Prostate gland (tissue), 2 donors: ENCODE measurements around the gene FTHL17.

ENCODE experiments used
- POLR2A ChIP-seq: fragments of 450-650 bp; IDR thresholded peaks from one replicate; pipeline ENCODE4 v1.6.1; 2016; ENCODE audit warnings: antibody characterized with exemption, mild to moderate bottlenecking
- POLR2AphosphoS5 ChIP-seq: sonication (generic); formaldehyde crosslinking; IDR thresholded peaks from one replicate; pipeline ENCODE4 v1.6.1; 2017; ENCODE audit warnings: antibody characterized with exemption
- TF ChIP-seq, protein P1 (sequence below), 4 experiments: fragments of 200-600 bp in 2 of 4; fragments of 450-650 bp in 2 of 4; sonication (generic) in 2 of 4; IDR thresholded peaks; 1 replicate in 3 of 4; 2 replicates in 1 of 4; pipeline ENCODE4 v1.5.1; 2016 to 2019; ENCODE audit warnings: antibody characterized with exemption in 4 of 4, mild to moderate bottlenecking in 2 of 4, moderate library complexity in 2 of 4

DNA sequence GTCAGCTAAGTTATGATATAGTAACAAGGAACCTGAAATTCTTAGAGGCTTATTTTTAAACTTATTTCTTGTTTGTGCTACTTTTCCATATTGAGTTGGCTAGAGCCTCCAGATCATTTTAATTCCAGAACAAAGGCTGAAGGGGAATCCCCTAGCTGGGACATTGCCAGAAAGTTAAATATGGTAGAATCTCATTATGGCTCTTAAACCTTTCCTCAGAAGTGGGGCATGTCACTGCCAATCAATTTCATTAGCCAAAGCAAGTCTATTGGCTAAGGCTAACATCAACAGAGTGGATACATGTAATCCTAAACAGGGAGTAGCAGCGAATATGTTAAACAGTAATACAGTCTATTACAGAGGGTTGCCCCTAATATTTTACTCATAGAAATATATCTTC is 47.0 kb downstream of the FTHL17 start:
- TF ChIP-seq, protein P1, sequence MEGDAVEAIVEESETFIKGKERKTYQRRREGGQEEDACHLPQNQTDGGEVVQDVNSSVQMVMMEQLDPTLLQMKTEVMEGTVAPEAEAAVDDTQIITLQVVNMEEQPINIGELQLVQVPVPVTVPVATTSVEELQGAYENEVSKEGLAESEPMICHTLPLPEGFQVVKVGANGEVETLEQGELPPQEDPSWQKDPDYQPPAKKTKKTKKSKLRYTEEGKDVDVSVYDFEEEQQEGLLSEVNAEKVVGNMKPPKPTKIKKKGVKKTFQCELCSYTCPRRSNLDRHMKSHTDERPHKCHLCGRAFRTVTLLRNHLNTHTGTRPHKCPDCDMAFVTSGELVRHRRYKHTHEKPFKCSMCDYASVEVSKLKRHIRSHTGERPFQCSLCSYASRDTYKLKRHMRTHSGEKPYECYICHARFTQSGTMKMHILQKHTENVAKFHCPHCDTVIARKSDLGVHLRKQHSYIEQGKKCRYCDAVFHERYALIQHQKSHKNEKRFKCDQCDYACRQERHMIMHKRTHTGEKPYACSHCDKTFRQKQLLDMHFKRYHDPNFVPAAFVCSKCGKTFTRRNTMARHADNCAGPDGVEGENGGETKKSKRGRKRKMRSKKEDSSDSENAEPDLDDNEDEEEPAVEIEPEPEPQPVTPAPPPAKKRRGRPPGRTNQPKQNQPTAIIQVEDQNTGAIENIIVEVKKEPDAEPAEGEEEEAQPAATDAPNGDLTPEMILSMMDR (IDR thresholded peaks at IDR 0.05) = no peak
- TF ChIP-seq POLR2A (no peak), POLR2AphosphoS5 (no peak)
